Panc1 (cell line): ENCODE measurements around the gene GALNT13.

Experiments used
- CTCF ChIP-seq: fragments of 450-650 bp; IDR thresholded peaks from 2 replicates; pipeline ENCODE4 v1.5.1; 2017; ENCODE audit warnings: mild to moderate bottlenecking
- REST ChIP-seq, 2 experiments: IDR thresholded peaks; 2 replicates each; pipeline ENCODE4 v1.6.1; 2011 to 2012; ENCODE audit warnings: low read depth in 2 of 2, control low read depth in 1 of 2, low read length in 1 of 2, mild to moderate bottlenecking in 1 of 2, moderate library complexity in 1 of 2; ENCODE audit not compliant: insufficient read depth in 1 of 2

GRCh38 chr2:154490530-154490929 lies 618.8 kb downstream of the GALNT13 start:
- TF ChIP-seq REST (IDR thresholded peaks at IDR 0.05; ENCODE audit: insufficient read depth in 1 of 2, low read depth in 2 of 2, low read length in 1 of 2) (no peak), CTCF (no peak)
